ENCODE data around the gene TEX51.

TEX51 gene

GRCh38 chr2:126893606-126894005, 5.1 kb upstream of the TEX51 start:
- DNase-seq (ENCODE audit: low spot score) = no peak

GRCh38 chr2:126894082-126894481, 4.6 kb upstream of the TEX51 start:
- no peak for DNase-seq (ENCODE audit: low spot score)

- no peak for DNase-seq (ENCODE audit: low spot score)
Measured at GRCh38 chr2:126894585-126895182, 4.0 kb upstream of the TEX51 start.

- no peak for DNase-seq (ENCODE audit: low spot score)
Measured at GRCh38 chr2:126895336-126895735, 3.4 kb upstream of the TEX51 start.

GRCh38 chr2:126896471-126896870, 2.2 kb upstream of the TEX51 start:
- no peak for DNase-seq (ENCODE audit: low spot score)

GRCh38 chr2:126899616-126900185, 1.0 kb downstream of the TEX51 start:
- DNase-seq (ENCODE audit: low spot score) = no peak

GRCh38 chr2:126900646-126901319, 2.1 kb downstream of the TEX51 start:
- DNase-seq (ENCODE audit: low spot score) = no peak

GRCh38 chr2:126901459-126901858, 2.8 kb downstream of the TEX51 start:
- no peak for DNase-seq (ENCODE audit: low spot score)

- no peak for DNase-seq (ENCODE audit: low spot score)
Measured at GRCh38 chr2:126902152-126902835, 3.6 kb downstream of the TEX51 start.

GRCh38 chr2:126902859-126903258, 4.2 kb downstream of the TEX51 start:
- DNase-seq (ENCODE audit: low spot score) = no peak

- no peak for DNase-seq (ENCODE audit: low spot score)
Measured at GRCh38 chr2:126905991-126906390, 7.3 kb downstream of the TEX51 start.

GRCh38 chr2:126906781-126907180, 8.1 kb downstream of the TEX51 start:
- peak; percentile 6 for DNase-seq (ENCODE audit: low spot score)

GRCh38 chr2:126907671-126908070, 9.0 kb downstream of the TEX51 start:
- DNase-seq (ENCODE audit: low spot score) = peak; percentile 10

GRCh38 chr2:126908721-126909177, 10.1 kb downstream of the TEX51 start:
- DNase-seq (ENCODE audit: low spot score) = peak; percentile 11

GRCh38 chr2:126909366-126909765, 10.7 kb downstream of the TEX51 start:
- DNase-seq (ENCODE audit: low spot score) = peak; percentile 1

GRCh38 chr2:126909781-126910180, 11.1 kb downstream of the TEX51 start:
- DNase-seq (ENCODE audit: low spot score) = peak; percentile 1

- DNase-seq (ENCODE audit: low spot score) = no peak
Measured at GRCh38 chr2:126910637-126911036, 11.9 kb downstream of the TEX51 start.

GRCh38 chr2:126911111-126911796, 12.6 kb downstream of the TEX51 start:
- DNase-seq (ENCODE audit: low spot score) = peak; percentile 4

GRCh38 chr2:126912201-126912600, 13.5 kb downstream of the TEX51 start:
- peak; percentile 3 for DNase-seq (ENCODE audit: low spot score)

GRCh38 chr2:126913329-126913728, 14.6 kb downstream of the TEX51 start:
- no peak for DNase-seq (ENCODE audit: low spot score)

- peak; percentile 1 for DNase-seq (ENCODE audit: low spot score)
Measured at GRCh38 chr2:126913881-126914615, 15.4 kb downstream of the TEX51 start.
